Lower lobe of right lung (tissue), 2 donors: ENCODE data around the gene SBF2. TPM values are rescaled to one million over a fixed set of nuclear protein-coding genes. Genes with fewer than 3 reads are reported as not detected.

Experiments
- ATAC-seq, 2 donors: fragments of 200-7000 bp; cut with Tn5 transposase; one replicate each; pipeline ENCODE4 v1.9.1; 2020 to 2022; ENCODE audit warnings: mild to moderate bottlenecking in 2 of 2, moderate library complexity in 2 of 2
- DNase-seq: peaks from one replicate; pipeline ENCODE4 v3.0.0-alpha.2; 2020
- H3K27ac ChIP-seq: fragments of 200-600 bp; one replicate; pipeline ENCODE4 v1.8.0; 2022
- H3K27me3 ChIP-seq: fragments of 200-600 bp; one replicate; pipeline ENCODE4 v1.8.0; 2022; ENCODE audit warnings: low read depth
- H3K36me3 ChIP-seq: fragments of 200-600 bp; one replicate; pipeline ENCODE4 v1.8.0; 2022; ENCODE audit warnings: mild to moderate bottlenecking
- H3K4me1 ChIP-seq: fragments of 200-600 bp; one replicate; pipeline ENCODE4 v1.8.0; 2022
- H3K4me3 ChIP-seq: fragments of 200-600 bp; one replicate; pipeline ENCODE4 v1.8.0; 2022; ENCODE audit warnings: mild to moderate bottlenecking
- H3K9me3 ChIP-seq: fragments of 200-600 bp; one replicate; pipeline ENCODE4 v1.8.0; 2022
- CTCF ChIP-seq: fragments of 200-600 bp; IDR thresholded peaks from one replicate; pipeline ENCODE4 v1.8.0; 2022; ENCODE audit warnings: antibody characterized with exemption, mild to moderate bottlenecking
- intact Hi-C: fragments of 100-400 bp; cut with DNase I; formaldehyde crosslinking; loops from one replicate; pipeline ENCODE4 v1.11.0; 2022
- total RNA-seq: library from RNA; stranded (reverse); fragmentation: NEBNext Ultra II Directional; extraction: Animal tissue kit (Norgen Biotek cat#: 25700); gene quantifications from one replicate; pipeline ENCODE4 v1.2.1, GENCODE V29; 2021
- donor health status: DM: no; HTN: yes; CAD: no; lungs with severe emphysema.

Gene SBF2
- total RNA-seq, 1 donor from 2014 or later: 41.3 TPM

- H3K27me3 ChIP-seq: no peaks in the 10 kb centered on the region
- no peaks in the 10 kb centered on the region for H3K9me3 ChIP-seq
- DNase-seq: peak; percentile 93
- H3K36me3 ChIP-seq: no peaks in the 10 kb centered on the region
- H3K4me3 ChIP-seq: peak overlapping the region; percentile 94
- peak; percentile 89 for TF ChIP-seq CTCF
- peak; percentile 93 to 95 for ATAC-seq
- peaks cover 27% of the 10 kb centered on the region for H3K4me1 ChIP-seq
- H3K27ac ChIP-seq: peak overlapping the region; percentile 87
- intact Hi-C loops: no loop called here
Observed at GRCh38 chr11:9757809-9758636, 536.0 kb downstream of the SBF2 start.

GRCh38 chr11:9756878-9757277 lies 537.1 kb downstream of the SBF2 start:
- H3K27me3 ChIP-seq: no peaks in the 10 kb centered on the region
- no peaks in the 10 kb centered on the region for H3K9me3 ChIP-seq
- H3K36me3 ChIP-seq: peaks cover 8% of the 10 kb centered on the region
- TF ChIP-seq CTCF: no peak
- no peak overlapping the region for H3K4me3 ChIP-seq
- peaks cover 27% of the 10 kb centered on the region for H3K4me1 ChIP-seq
- DNase-seq (no peak), ATAC-seq (no peak)
- intact Hi-C loops: no loop called here
- H3K27ac ChIP-seq: no peak overlapping the region

GRCh38 chr11:9756461-9756860 lies 537.6 kb downstream of the SBF2 start:
- no peaks in the 10 kb centered on the region for H3K27me3 ChIP-seq
- intact Hi-C loops: no loop called here

GRCh38 chr11:9755561-9756185 lies 538.3 kb downstream of the SBF2 start:
- Histone ChIP-seq H3K27ac (no peak overlapping the region), H3K4me1 (peaks cover 27% of the 10 kb centered on the region)
- no peak for DNase-seq

More at GRCh38 chr11:9756461-9756860, 537.6 kb downstream of the SBF2 start:
- no peak overlapping the region for H3K27ac ChIP-seq
- TF ChIP-seq CTCF: no peak
- no peaks in the 10 kb centered on the region for H3K9me3 ChIP-seq
- no peak overlapping the region for H3K4me3 ChIP-seq
- no peak for ATAC-seq
- no peak for DNase-seq
- peaks cover 12% of the 10 kb centered on the region for H3K36me3 ChIP-seq
- peaks cover 27% of the 10 kb centered on the region for H3K4me1 ChIP-seq

GRCh38 chr11:9754010-9754471 lies 540.0 kb downstream of the SBF2 start:
- Histone ChIP-seq H3K4me3 (no peak overlapping the region), H3K36me3 (peaks cover 36% of the 10 kb centered on the region), H3K4me1 (peaks cover 10% of the 10 kb centered on the region), H3K27me3 (no peaks in the 10 kb centered on the region), H3K9me3 (no peaks in the 10 kb centered on the region), H3K27ac (no peak overlapping the region)
- intact Hi-C loops: no loop called here
- no peak for TF ChIP-seq CTCF
- DNase-seq (no peak), ATAC-seq (no peak)

More at GRCh38 chr11:9755561-9756185, 538.3 kb downstream of the SBF2 start:
- no peak for ATAC-seq
- Histone ChIP-seq H3K36me3 (peaks cover 20% of the 10 kb centered on the region), H3K27me3 (no peaks in the 10 kb centered on the region), H3K9me3 (no peaks in the 10 kb centered on the region), H3K4me3 (no peak overlapping the region)
- TF ChIP-seq CTCF: no peak
- intact Hi-C loops: no loop called here
